CD14-positive monocyte (primary cell): ENCODE measurements around the gene NTMT2. TPM values are rescaled to one million over a fixed set of nuclear protein-coding genes. Genes with fewer than 3 reads are reported as not detected.

ENCODE experiments used
- DNase-seq, 3 donors: peaks; one replicate each; pipeline ENCODE4 v3.0.0-alpha.2; 2011 to 2022
- H2AFZ ChIP-seq: 2 replicates; pipeline ENCODE4 v1.6.0; 2012; ENCODE audit warnings: mild to moderate bottlenecking, low read depth, low read length, inconsistent platforms; ENCODE audit not compliant: insufficient read depth, poor library complexity, severe bottlenecking
- H3K27ac ChIP-seq, 2 donors: 1 replicate in 1 of 2; 2 replicates in 1 of 2; pipeline ENCODE4 v1.5.1; 2012 to 2013; ENCODE audit warnings: low read length in 2 of 2, control low read depth in 1 of 2, inconsistent platforms in 1 of 2, low read depth in 1 of 2, mild to moderate bottlenecking in 1 of 2
- H3K27me3 ChIP-seq, 2 donors: one replicate each; pipeline versions ENCODE4 v1.6.0 to v1.6.1; 2011 to 2013; ENCODE audit warnings: low read length in 2 of 2; ENCODE audit not compliant: control insufficient read depth in 2 of 2, insufficient read depth in 2 of 2
- H3K36me3 ChIP-seq, 2 donors: replicated peaks in 1 of 2; 1 replicate in 1 of 2; 2 replicates in 1 of 2; pipeline versions ENCODE4 v1.5.1 to v1.6.1; 2012 to 2013; ENCODE audit warnings: low read length in 2 of 2, control low read depth in 1 of 2, inconsistent platforms in 1 of 2, mild to moderate bottlenecking in 1 of 2; ENCODE audit not compliant: insufficient read depth in 2 of 2, control insufficient read depth in 1 of 2
- H3K4me1 ChIP-seq, 2 donors: 1 replicate in 1 of 2; 2 replicates in 1 of 2; pipeline versions ENCODE4 v1.5.1 to v1.6.1; 2012 to 2013; ENCODE audit warnings: low read length in 2 of 2, control low read depth in 1 of 2, inconsistent platforms in 1 of 2, mild to moderate bottlenecking in 1 of 2, moderate library complexity in 1 of 2; ENCODE audit not compliant: insufficient read depth in 2 of 2, control insufficient read depth in 1 of 2
- H3K4me2 ChIP-seq: replicated peaks from 2 replicates; pipeline ENCODE3; 2012; ENCODE audit warnings: low read length, moderate library complexity, mild to moderate bottlenecking; ENCODE audit not compliant: poor library complexity, severe bottlenecking; ENCODE audit errors: extremely low read depth
- H3K4me3 ChIP-seq, 3 experiments: fragments of 200-600 bp in 1 of 3; sonication (generic) in 1 of 3; replicated peaks in 1 of 3; 1 replicate in 2 of 3; 2 replicates in 1 of 3; pipeline ENCODE4 v1.5.1; 2011 to 2013; ENCODE audit warnings: low read length in 3 of 3, mild to moderate bottlenecking in 3 of 3, control low read depth in 2 of 3, low read depth in 2 of 3, inconsistent platforms in 1 of 3, moderate library complexity in 1 of 3
- H3K79me2 ChIP-seq: 2 replicates; pipeline ENCODE4 v1.6.0; 2012; ENCODE audit warnings: mild to moderate bottlenecking, control low read depth, inconsistent platforms, low read length, moderate library complexity; ENCODE audit not compliant: insufficient read depth
- H3K9ac ChIP-seq: 2 replicates; pipeline ENCODE4 v1.6.0; 2017; ENCODE audit warnings: low read length, mild to moderate bottlenecking; ENCODE audit not compliant: insufficient read depth, poor library complexity, severe bottlenecking
- H3K9me3 ChIP-seq, 2 donors: replicated peaks in 1 of 2; 1 replicate in 1 of 2; 2 replicates in 1 of 2; pipeline versions ENCODE4 v1.5.1 to v1.6.1; 2012 to 2013; ENCODE audit warnings: low read length in 2 of 2, control low read depth in 1 of 2; ENCODE audit not compliant: control insufficient read depth in 1 of 2, insufficient read depth in 1 of 2
- H4K20me1 ChIP-seq: 2 replicates; pipeline ENCODE4 v1.6.0; 2012; ENCODE audit warnings: mild to moderate bottlenecking, low read length, control low read depth, moderate library complexity; ENCODE audit not compliant: insufficient read depth
- H3K27ac Mint-ChIP-seq, 7 donors: one replicate each; pipeline ENCODE4 v1.8.0; 2020; ENCODE audit warnings: mild to moderate bottlenecking in 7 of 7, mixed read lengths in 7 of 7, moderate library complexity in 6 of 7, inconsistent platforms in 2 of 7
- H3K27me3 Mint-ChIP-seq, 3 donors: one replicate each; pipeline ENCODE4 v1.8.0; 2021 to 2022; ENCODE audit warnings: low read depth in 3 of 3, mild to moderate bottlenecking in 3 of 3, mixed read lengths in 3 of 3, moderate library complexity in 3 of 3, inconsistent platforms in 1 of 3
- H3K36me3 Mint-ChIP-seq, 2 donors: one replicate each; pipeline ENCODE4 v1.8.0; 2020; ENCODE audit warnings: mixed read lengths in 2 of 2, inconsistent platforms in 1 of 2, mild to moderate bottlenecking in 1 of 2
- H3K4me1 Mint-ChIP-seq: one replicate; pipeline ENCODE4 v1.8.0; 2020; ENCODE audit warnings: mild to moderate bottlenecking, mixed read lengths
- H3K4me3 Mint-ChIP-seq, 2 donors: one replicate each; pipeline ENCODE4 v1.8.0; 2020; ENCODE audit warnings: mild to moderate bottlenecking in 2 of 2, mixed read lengths in 2 of 2, moderate library complexity in 1 of 2
- H3K9me3 Mint-ChIP-seq, 7 donors: one replicate each; pipeline ENCODE4 v1.8.0; 2020 to 2022; ENCODE audit warnings: mixed read lengths in 7 of 7, mild to moderate bottlenecking in 6 of 7, moderate library complexity in 6 of 7, inconsistent platforms in 2 of 7
- WGBS: methylation state at CpG from one replicate; pipeline ENCODE4 v1.1.5; 2013; ENCODE audit warnings: missing lambda C conversion rate; ENCODE audit not compliant: insufficient coverage; 5-methylcytosine and 5-hydroxymethylcytosine counted together
- intact Hi-C, 2 donors: fragments of 100-400 bp; cut with micrococcal nuclease; formaldehyde crosslinking; loops; one replicate each; pipeline versions ENCODE4 v1.15.0 to v1.15.1; 2023
- polyA plus RNA-seq, 3 donors: library from polyadenylated mRNA; depleted of rRNA in 1 of 3; unstranded in 2 of 3; stranded (reverse) in 1 of 3; fragments of 300-500 nt in 2 of 3; fragments of >200 nt in 1 of 3; fragmentation: Illumina TruSeq in 2 of 3; gene quantifications; 1 replicate in 2 of 3; 2 replicates in 1 of 3; pipeline ENCODE4 v1.2.3, GENCODE V29; 2012 to 2021
- TF ChIP-seq, protein P1 (sequence below): fragments of 200-600 bp; IDR thresholded peaks from one replicate; pipeline ENCODE4 v1.8.0; 2022; ENCODE audit warnings: antibody characterized with exemption, mild to moderate bottlenecking

Gene NTMT2
- polyA plus RNA-seq, 3 donors, result not detected

- no peaks in the 10 kb centered on the region for H3K4me1 ChIP-seq
- no peak overlapping the region for H3K4me3 Mint-ChIP-seq
- no peaks in the 10 kb centered on the region for H3K4me1 Mint-ChIP-seq
- H3K79me2 ChIP-seq, result no peaks in the 10 kb centered on the region
- no peak overlapping the region for H2AFZ ChIP-seq
- H3K27ac ChIP-seq, result no peak overlapping the region
- no peak overlapping the region for H3K4me2 ChIP-seq
- H3K9me3 ChIP-seq, result no peaks in the 10 kb centered on the region
- H3K36me3 Mint-ChIP-seq, result no peaks in the 10 kb centered on the region
- H3K27me3 Mint-ChIP-seq, result peaks cover 0 to 2% (median 0%) of the 10 kb centered on the region in 3 donors
- H4K20me1 ChIP-seq, result no peaks in the 10 kb centered on the region
- H3K9ac ChIP-seq, result no peak overlapping the region
- intact Hi-C loops, result no loop called here
- H3K36me3 ChIP-seq, result no peaks in the 10 kb centered on the region
- no peak overlapping the region for H3K4me3 ChIP-seq
- TF ChIP-seq, protein P1, sequence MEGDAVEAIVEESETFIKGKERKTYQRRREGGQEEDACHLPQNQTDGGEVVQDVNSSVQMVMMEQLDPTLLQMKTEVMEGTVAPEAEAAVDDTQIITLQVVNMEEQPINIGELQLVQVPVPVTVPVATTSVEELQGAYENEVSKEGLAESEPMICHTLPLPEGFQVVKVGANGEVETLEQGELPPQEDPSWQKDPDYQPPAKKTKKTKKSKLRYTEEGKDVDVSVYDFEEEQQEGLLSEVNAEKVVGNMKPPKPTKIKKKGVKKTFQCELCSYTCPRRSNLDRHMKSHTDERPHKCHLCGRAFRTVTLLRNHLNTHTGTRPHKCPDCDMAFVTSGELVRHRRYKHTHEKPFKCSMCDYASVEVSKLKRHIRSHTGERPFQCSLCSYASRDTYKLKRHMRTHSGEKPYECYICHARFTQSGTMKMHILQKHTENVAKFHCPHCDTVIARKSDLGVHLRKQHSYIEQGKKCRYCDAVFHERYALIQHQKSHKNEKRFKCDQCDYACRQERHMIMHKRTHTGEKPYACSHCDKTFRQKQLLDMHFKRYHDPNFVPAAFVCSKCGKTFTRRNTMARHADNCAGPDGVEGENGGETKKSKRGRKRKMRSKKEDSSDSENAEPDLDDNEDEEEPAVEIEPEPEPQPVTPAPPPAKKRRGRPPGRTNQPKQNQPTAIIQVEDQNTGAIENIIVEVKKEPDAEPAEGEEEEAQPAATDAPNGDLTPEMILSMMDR, result no peak
- H3K9me3 Mint-ChIP-seq, result peaks cover 0 to 9% (median 4%) of the 10 kb centered on the region in 7 donors
- H3K27ac Mint-ChIP-seq, result no peak overlapping the region
- DNase-seq, result no peak
- WGBS, result 94% methylated on average over 5 of the region's 6 CpGs
- no peaks in the 10 kb centered on the region for H3K27me3 ChIP-seq
Observed at GRCh38 chr1:170131450-170131849, 14.3 kb upstream of the NTMT2 start.

DNA sequence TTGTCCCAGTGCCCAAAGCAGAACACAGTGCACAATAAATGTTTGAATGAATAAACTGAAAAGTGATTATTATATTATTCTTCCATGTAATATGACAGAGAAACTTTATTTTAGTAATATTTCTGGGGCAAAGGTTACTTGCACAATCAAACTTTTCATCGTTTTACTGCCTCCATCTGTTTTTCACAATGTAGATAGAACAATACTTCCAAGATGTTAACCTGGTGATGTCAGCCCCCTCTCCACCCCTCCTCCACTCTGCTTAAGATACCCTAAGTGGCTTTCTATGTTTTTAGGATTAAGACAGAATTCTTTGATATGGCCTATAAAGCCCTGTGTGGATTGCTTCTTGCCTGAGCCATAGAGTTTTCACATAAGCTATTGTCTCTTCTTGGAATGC is 13.8 kb upstream of the NTMT2 start:
- Histone ChIP-seq H3K4me1 (no peaks in the 10 kb centered on the region), H3K4me3 (no peak overlapping the region), H3K4me2 (no peak overlapping the region), H3K9me3 (no peaks in the 10 kb centered on the region), H3K9ac (no peak overlapping the region), H2AFZ (no peak overlapping the region), H4K20me1 (no peaks in the 10 kb centered on the region), H3K36me3 (no peaks in the 10 kb centered on the region), H3K79me2 (no peaks in the 10 kb centered on the region), H3K27ac (no peak overlapping the region), H3K27me3 (no peaks in the 10 kb centered on the region)
- WGBS, result no CpG with 5 or more reads among the region's 1 CpG
- no peak for DNase-seq
- H3K9me3 Mint-ChIP-seq, result peaks cover 0 to 9% (median 4%) of the 10 kb centered on the region in 7 donors
- H3K4me3 Mint-ChIP-seq, result no peak overlapping the region
- intact Hi-C loops, result no loop called here
- no peak overlapping the region for H3K27ac Mint-ChIP-seq
- TF ChIP-seq, protein P1, result no peak
- H3K4me1 Mint-ChIP-seq, result no peaks in the 10 kb centered on the region
- peaks cover 0 to 2% (median 0%) of the 10 kb centered on the region in 3 donors for H3K27me3 Mint-ChIP-seq
- no peaks in the 10 kb centered on the region for H3K36me3 Mint-ChIP-seq
